ENCODE data around the gene HSH2D.

Gene HSH2D

GRCh38 chr19:16198370-16198651, 54.8 kb downstream of the HSH2D start:
- no peak for DNase-seq

- DNase-seq = no peak
Observed at GRCh38 chr19:16199275-16199932, 55.9 kb downstream of the HSH2D start.

GRCh38 chr19:16200038-16201010, 56.8 kb downstream of the HSH2D start:
- DNase-seq = no peak

- DNase-seq = no peak
Observed at GRCh38 chr19:16201011-16201391, 57.5 kb downstream of the HSH2D start.

- no peak for DNase-seq
Observed at GRCh38 chr19:16202320-16203255, 59.1 kb downstream of the HSH2D start.

GRCh38 chr19:16203256-16204004, 59.9 kb downstream of the HSH2D start:
- DNase-seq = no peak

GRCh38 chr19:16204005-16204294, 60.5 kb downstream of the HSH2D start:
- no peak for DNase-seq

GRCh38 chr19:16205205-16206045, 61.9 kb downstream of the HSH2D start:
- no peak for DNase-seq

GRCh38 chr19:16206046-16206605, 62.6 kb downstream of the HSH2D start:
- DNase-seq = no peak

GRCh38 chr19:16206637-16207036, 63.2 kb downstream of the HSH2D start:
- no peak for DNase-seq

GRCh38 chr19:16207063-16207462, 63.6 kb downstream of the HSH2D start:
- DNase-seq = no peak

GRCh38 chr19:16207490-16208025, 64.1 kb downstream of the HSH2D start:
- no peak for DNase-seq
